A673 (cell line): ENCODE results near the gene ABCC10. TPM values are rescaled to one million over a fixed set of nuclear protein-coding genes. Genes with fewer than 3 reads are reported as not detected.

Source experiments
- BruUV-seq: library from RNA; stranded (reverse); fragments of 400-500 nt; replicated peaks from 2 replicates; lab custom pipeline; 2021; lab: Mats Ljungman, UMichigan
- CTCF ChIA-PET: fragments of 300-600 bp; sonication (Branson Sonifier 250); formaldehyde crosslinking; loops from one replicate; lab custom pipeline; 2022; ENCODE audit warnings: antibody characterized with exemption; lab: Charles Lee
- POLR2A ChIA-PET: fragments of 300-600 bp; sonication (Branson Sonifier 250); formaldehyde crosslinking; loops from one replicate; lab custom pipeline; 2022; ENCODE audit warnings: antibody characterized with exemption; ENCODE audit not compliant: low non-redundant PET; lab: Charles Lee
- DNase-seq: peaks from one replicate; pipeline ENCODE4 v3.0.0-alpha.2; 2015; ENCODE audit warnings: low spot score
- H3K27ac ChIP-seq: fragments of 200-600 bp; sonication (generic); 2 replicates; pipeline ENCODE4 v1.5.1; 2016; ENCODE audit warnings: mixed run types, low read depth, mild to moderate bottlenecking, mixed read lengths, antibody characterized with exemption, low read length; ENCODE audit not compliant: poor library complexity, severe bottlenecking
- H3K27me3 ChIP-seq: fragments of 200-600 bp; sonication (generic); replicated peaks from 2 replicates; pipeline ENCODE4 v1.6.1; 2017; ENCODE audit warnings: mixed run types, low read depth, mild to moderate bottlenecking, mixed read lengths, antibody characterized with exemption, low read length; ENCODE audit not compliant: insufficient read depth, poor library complexity
- H3K36me3 ChIP-seq: fragments of 200-600 bp; sonication (generic); 2 replicates; pipeline ENCODE4 v1.6.1; 2016; ENCODE audit warnings: mixed run types, mild to moderate bottlenecking, mixed read lengths, antibody characterized with exemption, low read length; ENCODE audit not compliant: insufficient read depth, poor library complexity, severe bottlenecking
- H3K4me1 ChIP-seq: fragments of 200-600 bp; sonication (generic); 2 replicates; pipeline ENCODE4 v1.6.1; 2017; ENCODE audit warnings: mixed run types, mild to moderate bottlenecking, mixed read lengths, antibody characterized with exemption, low read length; ENCODE audit not compliant: insufficient read depth, poor library complexity, severe bottlenecking
- H3K4me3 ChIP-seq: fragments of 200-600 bp; sonication (generic); 2 replicates; pipeline ENCODE4 v1.5.1; 2016; ENCODE audit warnings: low read depth, mixed run types, mild to moderate bottlenecking, mixed read lengths, low read length; ENCODE audit not compliant: poor library complexity, severe bottlenecking
- H3K9me3 ChIP-seq: fragments of 200-600 bp; sonication (generic); 2 replicates; pipeline ENCODE4 v1.6.1; 2016; ENCODE audit warnings: mixed run types, low read depth, mild to moderate bottlenecking, mixed read lengths, antibody characterized with exemption, low read length; ENCODE audit not compliant: poor library complexity, severe bottlenecking
- CTCF ChIP-seq: fragments of 300-800, 200-600 bp; sonication (generic); conservative IDR thresholded peaks from 2 replicates; pipeline ENCODE4 v1.5.1; 2017; ENCODE audit warnings: low read depth, mild to moderate bottlenecking, antibody characterized with exemption, low read length, moderate library complexity, mixed read lengths
- EZH2 ChIP-seq: fragments of 200-600 bp; sonication (generic); IDR thresholded peaks from 2 replicates; pipeline ENCODE4 v1.6.1; 2017; ENCODE audit warnings: borderline replicate concordance, low read depth, mild to moderate bottlenecking, mixed read lengths, antibody characterized with exemption, low read length; ENCODE audit not compliant: poor library complexity, severe bottlenecking
- intact Hi-C: fragments of 100-400 bp; cut with micrococcal nuclease; formaldehyde crosslinking; loops from one replicate; pipeline ENCODE4 v1.10.0; 2022; ENCODE audit not compliant: unreplicated experiment
- total RNA-seq: library from RNA; stranded (reverse); gene quantifications from 2 replicates; pipeline ENCODE4 v1.2.3, GENCODE V29; 2021

ABCC10 gene
- total RNA-seq, 1 experiment from 2014 or later, result 46.4 TPM

- H3K9me3 ChIP-seq, result no peaks in the 10 kb centered on the region
- TF ChIP-seq CTCF (no peak), EZH2 (no peak)
- CTCF ChIA-PET, result no interaction called here
- no peaks in the 10 kb centered on the region for H3K36me3 ChIP-seq
- no peak for DNase-seq
- intact Hi-C loops, result no loop called here
- H3K4me3 ChIP-seq, result no peak overlapping the region
- no peaks in the 10 kb centered on the region for H3K27me3 ChIP-seq
- BruUV-seq, result no TSS peak
- no peak overlapping the region for H3K27ac ChIP-seq
- H3K4me1 ChIP-seq, result no peaks in the 10 kb centered on the region
- POLR2A ChIA-PET, result no interaction called here
Observed at GRCh38 chr6:43472515-43472914, 45.2 kb downstream of the ABCC10 start.

DNA sequence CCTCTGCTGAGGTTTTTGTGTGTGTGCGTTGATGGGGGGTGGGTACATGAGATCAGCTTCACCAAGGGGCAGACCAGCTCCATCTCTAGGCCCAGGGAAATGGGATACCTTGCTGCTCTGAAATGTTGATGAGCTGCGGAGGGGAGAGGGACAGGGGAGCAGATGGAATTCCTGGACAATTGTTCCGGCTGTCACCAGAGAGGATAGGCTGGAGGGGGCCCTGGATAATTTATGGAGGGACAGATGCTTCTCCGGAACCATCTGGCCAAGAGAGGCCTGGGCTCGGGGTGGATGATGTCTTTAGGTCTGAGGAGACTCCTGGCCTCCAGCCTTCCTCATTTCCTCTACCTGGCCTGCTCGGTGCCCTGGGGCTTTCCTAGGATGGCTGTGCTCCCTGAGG is 48.2 kb downstream of the ABCC10 start:
- H3K4me3 ChIP-seq, result no peak overlapping the region
- no peak for TF ChIP-seq CTCF
- no peak for TF ChIP-seq EZH2
- no TSS peak for BruUV-seq
- DNase-seq, result no peak
- H3K36me3 ChIP-seq, result no peaks in the 10 kb centered on the region
- ChIA-PET CTCF (no interaction called here), POLR2A (no interaction called here)
- H3K9me3 ChIP-seq, result no peaks in the 10 kb centered on the region
- no peak overlapping the region for H3K27ac ChIP-seq
- intact Hi-C loops, result no loop called here
- H3K4me1 ChIP-seq, result peaks cover 27% of the 10 kb centered on the region
- H3K27me3 ChIP-seq, result no peaks in the 10 kb centered on the region

GRCh38 chr6:43476746-43477145 is 49.4 kb downstream of the ABCC10 start:
- intact Hi-C loops, result no loop called here
- ChIA-PET POLR2A (interaction anchor here (0.7 kb wide), 1 partner anchor 352 kb away, joined by 6 read pairs; no protein-coding TSS in a partner anchor), CTCF (no interaction called here)
- Histone ChIP-seq H3K27me3 (no peaks in the 10 kb centered on the region), H3K27ac (peak overlapping the region; percentile 89), H3K36me3 (no peaks in the 10 kb centered on the region), H3K4me1 (peaks cover 33% of the 10 kb centered on the region), H3K9me3 (no peaks in the 10 kb centered on the region), H3K4me3 (peak overlapping the region; percentile 74)
- BruUV-seq, result no TSS peak
- DNase-seq, result no peak
- no peak for TF ChIP-seq EZH2
- no peak for TF ChIP-seq CTCF
